AG09309 (cell line): Measurements from ENCODE around the gene SMURF1.

ENCODE experiments used
- DNase-seq: peaks from one replicate; pipeline ENCODE4 v3.0.0-alpha.2; 2010; ENCODE audit warnings: low read depth
- H3K4me3 ChIP-seq: 2 replicates; pipeline ENCODE4 v1.5.1; 2011; ENCODE audit warnings: mild to moderate bottlenecking, low read depth, low read length, moderate library complexity; ENCODE audit not compliant: control insufficient read depth
- CTCF ChIP-seq: IDR thresholded peaks from 2 replicates; pipeline ENCODE4 v1.5.1; 2011; ENCODE audit warnings: mild to moderate bottlenecking, low read depth, low read length, inconsistent platforms; ENCODE audit not compliant: insufficient read depth, control insufficient read depth; ENCODE audit errors: missing control alignments

Gene SMURF1

GRCh38 chr7:99180067-99180650, 36.3 kb upstream of the SMURF1 start:
- TF ChIP-seq CTCF = no peak
- DNase-seq = no peak
- no peak overlapping the region for H3K4me3 ChIP-seq

- no peak for TF ChIP-seq CTCF
- no peak for DNase-seq
- no peak overlapping the region for H3K4me3 ChIP-seq
These were observed 33.3 kb upstream of the SMURF1 start for GRCh38 chr7:99177165-99177564.

GRCh38 chr7:99173787-99174186, 29.9 kb upstream of the SMURF1 start:
- TF ChIP-seq CTCF = no peak
- no peak for DNase-seq
- H3K4me3 ChIP-seq = no peak overlapping the region

- DNase-seq = no peak
- TF ChIP-seq CTCF = no peak
- H3K4me3 ChIP-seq = no peak overlapping the region
These were observed 27.8 kb upstream of the SMURF1 start for GRCh38 chr7:99171731-99172130.

GRCh38 chr7:99170730-99171074, 26.8 kb upstream of the SMURF1 start:
- TF ChIP-seq CTCF = no peak
- DNase-seq = no peak

GRCh38 chr7:99170065-99170729, 26.3 kb upstream of the SMURF1 start:
- no peak for TF ChIP-seq CTCF

More at GRCh38 chr7:99170730-99171074, 26.8 kb upstream of the SMURF1 start:
- no peak overlapping the region for H3K4me3 ChIP-seq

More at GRCh38 chr7:99170065-99170729, 26.3 kb upstream of the SMURF1 start:
- H3K4me3 ChIP-seq = no peak overlapping the region
- DNase-seq = no peak
